ENCODE data around the gene ABI1.

The ABI1 gene

DNA sequence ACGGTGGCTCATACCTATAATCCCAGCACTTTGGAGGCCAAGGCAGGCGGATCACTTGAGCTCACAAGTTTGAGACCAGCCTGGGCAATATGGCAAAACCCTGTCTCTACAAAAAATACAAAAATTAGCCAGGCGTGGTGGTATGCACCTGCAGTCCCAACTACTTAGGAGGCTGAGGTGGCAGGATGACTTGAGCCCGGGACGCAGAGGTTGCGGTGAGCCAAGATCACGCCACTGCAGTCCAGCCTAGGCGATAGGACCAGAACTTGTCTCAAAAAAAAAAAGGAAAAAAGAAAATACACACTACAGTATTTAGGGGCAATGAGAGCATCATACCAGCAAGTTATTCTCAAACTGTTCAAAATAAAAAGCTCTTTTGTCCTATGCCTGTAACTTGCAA is 59.5 kb downstream of the ABI1 start:
- no peak for DNase-seq (ENCODE audit: low spot score)
- TF ChIP-seq, protein P1, sequence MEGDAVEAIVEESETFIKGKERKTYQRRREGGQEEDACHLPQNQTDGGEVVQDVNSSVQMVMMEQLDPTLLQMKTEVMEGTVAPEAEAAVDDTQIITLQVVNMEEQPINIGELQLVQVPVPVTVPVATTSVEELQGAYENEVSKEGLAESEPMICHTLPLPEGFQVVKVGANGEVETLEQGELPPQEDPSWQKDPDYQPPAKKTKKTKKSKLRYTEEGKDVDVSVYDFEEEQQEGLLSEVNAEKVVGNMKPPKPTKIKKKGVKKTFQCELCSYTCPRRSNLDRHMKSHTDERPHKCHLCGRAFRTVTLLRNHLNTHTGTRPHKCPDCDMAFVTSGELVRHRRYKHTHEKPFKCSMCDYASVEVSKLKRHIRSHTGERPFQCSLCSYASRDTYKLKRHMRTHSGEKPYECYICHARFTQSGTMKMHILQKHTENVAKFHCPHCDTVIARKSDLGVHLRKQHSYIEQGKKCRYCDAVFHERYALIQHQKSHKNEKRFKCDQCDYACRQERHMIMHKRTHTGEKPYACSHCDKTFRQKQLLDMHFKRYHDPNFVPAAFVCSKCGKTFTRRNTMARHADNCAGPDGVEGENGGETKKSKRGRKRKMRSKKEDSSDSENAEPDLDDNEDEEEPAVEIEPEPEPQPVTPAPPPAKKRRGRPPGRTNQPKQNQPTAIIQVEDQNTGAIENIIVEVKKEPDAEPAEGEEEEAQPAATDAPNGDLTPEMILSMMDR (IDR thresholded peaks at IDR 0.05; ENCODE audit: borderline replicate concordance, control extremely low read depth, extremely low read depth, insufficient read depth, missing control alignments): no peak
- in situ Hi-C loops (cut with MboI; ENCODE audit: low sequenced_read_pairs, unreplicated experiment): no loop called here

DNA sequence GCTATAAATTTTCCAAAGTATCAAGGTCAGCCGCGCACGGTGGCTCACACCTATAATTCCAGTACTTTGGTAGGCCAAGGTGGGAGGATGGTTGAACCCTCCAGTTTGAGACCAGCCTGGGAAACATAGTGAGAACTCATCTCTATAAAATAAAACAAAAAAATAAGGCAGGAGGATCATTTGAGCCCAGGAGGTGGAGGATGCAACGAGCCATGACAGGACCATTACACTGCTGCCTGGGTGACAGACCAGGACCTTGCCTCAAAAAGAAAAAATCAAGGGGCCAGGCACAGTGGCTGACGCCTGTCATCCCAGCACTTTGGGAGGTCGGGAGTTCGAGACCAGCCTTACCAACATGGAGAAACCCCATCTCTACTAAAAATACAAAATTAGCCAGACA is 60.3 kb downstream of the ABI1 start:
- TF ChIP-seq, protein P1 (IDR thresholded peaks at IDR 0.05; ENCODE audit: borderline replicate concordance, control extremely low read depth, extremely low read depth, insufficient read depth, missing control alignments): no peak
- no peak for DNase-seq (ENCODE audit: low spot score)
- in situ Hi-C loops (cut with MboI; ENCODE audit: low sequenced_read_pairs, unreplicated experiment): no loop called here

DNA sequence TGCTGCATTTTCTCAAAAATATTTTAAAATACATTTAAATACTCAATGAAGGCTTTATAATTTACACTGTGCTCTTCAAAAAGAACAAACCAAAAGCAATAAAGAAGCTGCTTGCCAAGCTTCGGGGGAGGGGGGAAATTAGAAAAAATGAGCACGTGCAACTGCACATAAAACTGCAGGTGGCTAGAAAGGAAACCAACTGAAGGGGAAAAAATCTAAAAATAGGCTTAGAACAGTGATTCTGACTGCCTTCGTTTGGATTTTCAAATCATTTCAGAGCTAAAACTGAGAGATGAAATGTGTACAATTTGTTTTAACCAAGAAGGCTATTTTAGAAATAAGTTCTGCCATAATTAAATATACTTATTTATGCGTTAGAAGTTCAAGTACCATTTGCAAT is 61.4 kb downstream of the ABI1 start:
- peak; percentile 33 for DNase-seq (ENCODE audit: low spot score)
- in situ Hi-C loops (cut with MboI; ENCODE audit: low sequenced_read_pairs, unreplicated experiment): no loop called here
- TF ChIP-seq, protein P1 (IDR thresholded peaks at IDR 0.05; ENCODE audit: borderline replicate concordance, control extremely low read depth, extremely low read depth, insufficient read depth, missing control alignments): no peak

GRCh38 chr10:26798298-26798697 is 62.5 kb downstream of the ABI1 start:
- in situ Hi-C loops (cut with MboI; ENCODE audit: low sequenced_read_pairs, unreplicated experiment): no loop called here
- TF ChIP-seq, protein P1 (IDR thresholded peaks at IDR 0.05; ENCODE audit: borderline replicate concordance, control extremely low read depth, extremely low read depth, insufficient read depth, missing control alignments): no peak
- DNase-seq (ENCODE audit: low spot score): no peak

DNA sequence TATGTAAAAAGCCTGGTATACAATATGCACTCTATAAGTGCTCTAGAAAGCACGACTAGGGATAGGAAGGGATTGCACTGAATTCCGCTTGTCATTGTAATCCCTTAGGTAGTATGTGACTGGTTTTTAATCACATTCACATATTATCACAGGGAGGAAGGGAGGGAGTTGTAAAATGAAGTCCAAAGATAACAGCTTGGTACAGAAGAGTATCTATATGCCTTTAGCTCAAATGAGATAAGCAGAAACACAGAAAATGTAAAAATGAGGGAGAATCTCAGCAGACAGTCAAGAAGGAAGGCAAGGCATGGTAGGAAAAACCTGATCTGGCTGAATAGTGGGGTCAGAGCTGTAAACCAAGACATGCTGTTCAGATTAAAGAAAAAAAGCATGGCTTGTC is 63.4 kb downstream of the ABI1 start:
- in situ Hi-C loops (cut with MboI; ENCODE audit: low sequenced_read_pairs, unreplicated experiment): no loop called here
- TF ChIP-seq, protein P1 (IDR thresholded peaks at IDR 0.05; ENCODE audit: borderline replicate concordance, control extremely low read depth, extremely low read depth, insufficient read depth, missing control alignments): no peak
- DNase-seq (ENCODE audit: low spot score): no peak

- in situ Hi-C loops (cut with MboI; ENCODE audit: low sequenced_read_pairs, unreplicated experiment): no loop called here
- no peak for DNase-seq (ENCODE audit: low spot score)
- TF ChIP-seq, protein P1 (IDR thresholded peaks at IDR 0.05; ENCODE audit: borderline replicate concordance, control extremely low read depth, extremely low read depth, insufficient read depth, missing control alignments): no peak
Measured at GRCh38 chr10:26792758-26793495, 67.8 kb downstream of the ABI1 start.

Data from GM13976 (cell line).